Nephron progenitor cell (in vitro differentiated cells): Measurements from ENCODE around the gene OR2S2.
"Not testable (repeated sequence)": the region's sequence is repeated elsewhere in the genome, so short reads cannot be mapped to it uniquely, and the experiment has no call there.

ENCODE experiments used
- DNase-seq: peaks from one replicate; pipeline ENCODE4 v3.0.0; 2021
- H3K27ac Mint-ChIP-seq: 2 replicates; pipeline ENCODE4 v1.8.0; 2021; ENCODE audit warnings: mild to moderate bottlenecking, moderate library complexity, mixed read lengths
- H3K27me3 Mint-ChIP-seq: 2 replicates; pipeline ENCODE4 v1.8.0; 2021; ENCODE audit warnings: mild to moderate bottlenecking, low read depth, mixed read lengths; ENCODE audit not compliant: poor library complexity
- H3K36me3 Mint-ChIP-seq: 2 replicates; pipeline ENCODE4 v1.8.0; 2021; ENCODE audit warnings: low read depth, mixed read lengths
- H3K4me1 Mint-ChIP-seq: 2 replicates; pipeline ENCODE4 v1.8.0; 2021; ENCODE audit warnings: mixed read lengths
- H3K4me3 Mint-ChIP-seq: 2 replicates; pipeline ENCODE4 v1.8.0; 2021; ENCODE audit warnings: mild to moderate bottlenecking, moderate library complexity, mixed read lengths
- H3K9me3 Mint-ChIP-seq: 2 replicates; pipeline ENCODE4 v1.8.0; 2021; ENCODE audit warnings: mild to moderate bottlenecking, moderate library complexity, mixed read lengths
- TF ChIP-seq, protein P1 (sequence below): fragments of 200-600 bp; sonication (generic); IDR thresholded peaks from 2 replicates; pipeline ENCODE4 v1.5.0; 2021; ENCODE audit warnings: antibody characterized with exemption

The OR2S2 gene

DNA sequence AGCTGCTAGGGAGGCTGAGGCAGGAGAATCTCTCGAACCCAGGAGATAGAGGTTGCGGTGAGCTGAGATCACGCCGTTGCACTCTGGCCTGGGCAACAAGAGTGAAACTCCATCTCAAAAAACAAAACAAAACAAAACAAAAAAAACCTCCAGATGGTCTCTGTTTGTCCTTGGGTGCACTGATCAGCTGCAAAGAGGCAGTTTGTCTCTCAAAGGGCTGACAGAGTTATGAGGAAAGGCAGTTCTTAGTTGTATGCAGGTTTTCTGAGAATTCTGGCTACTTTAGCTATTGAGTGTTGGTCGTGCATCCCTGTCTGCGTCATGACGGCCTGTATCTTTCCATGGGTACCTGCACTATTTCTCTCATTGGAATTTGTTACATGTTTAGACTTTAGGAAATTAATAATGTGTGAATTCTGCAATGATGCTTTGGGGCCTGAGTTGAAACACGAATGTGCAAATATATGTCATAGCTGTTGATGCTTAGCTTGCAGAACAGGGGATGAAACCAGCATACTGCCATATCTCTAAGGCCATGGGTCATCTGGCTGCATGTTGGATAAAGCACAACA is 18.2 kb downstream of the OR2S2 start:
- H3K4me1 Mint-ChIP-seq, result no peaks in the 10 kb centered on the region
- no peaks in the 10 kb centered on the region for H3K36me3 Mint-ChIP-seq
- H3K4me3 Mint-ChIP-seq, result no peak overlapping the region
- H3K9me3 Mint-ChIP-seq, result peaks cover 6% of the 10 kb centered on the region
- no peak for DNase-seq
- H3K27ac Mint-ChIP-seq, result no peak overlapping the region
- TF ChIP-seq, protein P1, sequence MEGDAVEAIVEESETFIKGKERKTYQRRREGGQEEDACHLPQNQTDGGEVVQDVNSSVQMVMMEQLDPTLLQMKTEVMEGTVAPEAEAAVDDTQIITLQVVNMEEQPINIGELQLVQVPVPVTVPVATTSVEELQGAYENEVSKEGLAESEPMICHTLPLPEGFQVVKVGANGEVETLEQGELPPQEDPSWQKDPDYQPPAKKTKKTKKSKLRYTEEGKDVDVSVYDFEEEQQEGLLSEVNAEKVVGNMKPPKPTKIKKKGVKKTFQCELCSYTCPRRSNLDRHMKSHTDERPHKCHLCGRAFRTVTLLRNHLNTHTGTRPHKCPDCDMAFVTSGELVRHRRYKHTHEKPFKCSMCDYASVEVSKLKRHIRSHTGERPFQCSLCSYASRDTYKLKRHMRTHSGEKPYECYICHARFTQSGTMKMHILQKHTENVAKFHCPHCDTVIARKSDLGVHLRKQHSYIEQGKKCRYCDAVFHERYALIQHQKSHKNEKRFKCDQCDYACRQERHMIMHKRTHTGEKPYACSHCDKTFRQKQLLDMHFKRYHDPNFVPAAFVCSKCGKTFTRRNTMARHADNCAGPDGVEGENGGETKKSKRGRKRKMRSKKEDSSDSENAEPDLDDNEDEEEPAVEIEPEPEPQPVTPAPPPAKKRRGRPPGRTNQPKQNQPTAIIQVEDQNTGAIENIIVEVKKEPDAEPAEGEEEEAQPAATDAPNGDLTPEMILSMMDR, result no peak
- peaks cover 50% of the 10 kb centered on the region for H3K27me3 Mint-ChIP-seq

DNA sequence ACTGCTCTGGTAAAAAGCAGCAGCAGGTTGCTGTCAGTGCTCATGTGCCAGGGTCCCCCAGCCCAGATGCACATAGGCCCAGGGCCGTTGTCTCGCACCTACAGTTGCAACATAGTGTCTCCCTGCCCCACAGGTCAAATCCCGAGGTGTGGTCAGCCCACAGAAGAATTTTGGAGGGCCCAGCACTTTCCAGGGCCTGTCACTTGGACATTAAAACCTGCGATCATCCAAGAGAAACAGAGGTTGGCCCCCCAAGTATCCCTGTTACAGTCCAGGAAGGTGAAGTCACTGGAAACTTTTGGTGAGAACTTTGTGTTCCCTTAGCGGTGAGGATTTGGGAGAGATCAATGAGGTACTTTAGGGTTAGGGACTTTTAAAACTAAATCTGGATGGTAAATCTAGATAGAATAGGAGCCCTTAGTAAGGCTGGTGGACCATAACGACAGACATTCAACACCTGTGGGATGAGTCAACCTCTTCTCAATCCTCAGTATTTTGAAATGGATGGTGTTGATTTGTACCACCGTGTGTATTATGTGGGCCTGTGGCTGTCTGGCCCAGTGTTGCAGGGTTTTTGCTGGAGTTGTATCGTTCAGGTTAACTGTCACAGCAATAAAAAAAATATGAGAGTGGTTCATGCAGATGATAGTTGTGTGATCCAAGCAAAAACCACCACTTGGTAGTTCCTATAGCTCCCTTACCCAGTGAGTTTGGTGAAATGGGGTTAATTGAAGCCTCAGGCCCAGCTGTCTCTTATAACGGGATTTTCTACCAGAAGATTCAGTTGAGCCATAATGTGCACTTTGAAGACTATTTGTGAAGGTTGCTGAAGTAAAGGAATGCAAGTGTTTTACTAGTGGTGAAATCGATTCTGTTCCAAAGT is 19.2 kb downstream of the OR2S2 start:
- H3K36me3 Mint-ChIP-seq, result no peaks in the 10 kb centered on the region
- peak overlapping the region; percentile 24 for H3K27ac Mint-ChIP-seq
- peaks cover 43% of the 10 kb centered on the region for H3K27me3 Mint-ChIP-seq
- H3K4me3 Mint-ChIP-seq, result no peak overlapping the region
- DNase-seq, result no peak
- H3K4me1 Mint-ChIP-seq, result no peaks in the 10 kb centered on the region
- peaks cover 6% of the 10 kb centered on the region for H3K9me3 Mint-ChIP-seq
- TF ChIP-seq, protein P1, result no peak

DNA sequence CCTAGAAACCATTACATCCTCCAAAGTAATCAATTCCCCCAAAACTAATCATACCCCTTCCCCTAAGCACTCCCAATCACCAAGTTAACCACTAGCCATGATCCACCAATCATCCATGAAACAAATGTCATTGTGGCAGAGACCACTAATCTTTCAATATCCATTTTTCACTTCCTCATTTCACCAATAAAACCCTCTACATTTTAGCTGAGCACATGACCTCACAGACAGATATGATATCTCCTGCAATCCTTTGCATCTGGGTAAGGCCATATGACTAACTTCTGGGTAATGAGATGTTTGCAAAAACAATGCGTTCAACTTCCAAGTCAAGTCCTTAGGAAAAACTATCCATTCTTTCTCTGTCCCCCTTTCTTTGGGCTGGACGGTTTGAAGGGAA is 20.7 kb downstream of the OR2S2 start:
- TF ChIP-seq, protein P1, result no peak
- Mint-ChIP-seq H3K4me1 (no peaks in the 10 kb centered on the region), H3K27ac (no peak overlapping the region), H3K4me3 (no peak overlapping the region), H3K27me3 (peaks cover 28% of the 10 kb centered on the region), H3K36me3 (no peaks in the 10 kb centered on the region), H3K9me3 (peaks cover 6% of the 10 kb centered on the region)
- no peak for DNase-seq

DNA sequence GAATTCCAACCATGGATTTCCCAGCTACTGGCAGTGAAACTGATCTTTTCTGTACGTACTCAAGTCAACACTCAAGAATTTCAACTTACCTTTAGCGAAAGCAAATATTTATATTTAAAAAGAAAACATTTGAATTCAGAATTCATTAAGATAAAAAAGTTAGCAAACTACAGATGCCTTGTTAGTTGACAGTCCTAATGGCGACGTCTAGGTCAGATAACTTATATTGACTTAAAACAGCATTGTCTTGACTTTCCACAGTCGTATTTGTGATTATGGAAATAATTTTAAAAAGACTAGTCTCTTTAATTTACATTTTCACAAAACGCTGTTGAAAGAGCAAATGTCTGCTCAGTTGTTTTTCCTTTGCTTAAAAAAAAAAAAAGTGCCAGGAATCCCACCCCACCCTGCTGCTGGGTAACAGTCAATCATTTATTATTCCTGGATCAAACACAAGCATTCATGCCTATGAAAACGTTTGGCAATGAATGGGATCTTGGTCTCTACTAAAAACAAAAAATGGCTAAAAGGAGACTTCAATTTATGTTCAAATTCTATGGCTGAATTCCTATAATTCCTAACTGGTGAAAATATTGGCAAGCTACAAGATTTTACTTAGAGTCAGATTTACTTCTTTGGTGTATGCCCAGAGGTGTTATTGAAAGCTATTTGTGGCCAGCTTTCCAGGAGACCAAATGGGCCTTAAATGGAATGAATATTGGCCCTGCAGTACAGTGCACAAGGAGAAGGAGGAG is 22.0 kb downstream of the OR2S2 start:
- Mint-ChIP-seq H3K36me3 (no peaks in the 10 kb centered on the region), H3K4me3 (no peak overlapping the region), H3K4me1 (no peaks in the 10 kb centered on the region), H3K27ac (no peak overlapping the region), H3K9me3 (peaks cover 6% of the 10 kb centered on the region), H3K27me3 (peaks cover 16% of the 10 kb centered on the region)
- TF ChIP-seq, protein P1, result no peak
- DNase-seq, result no peak

DNA sequence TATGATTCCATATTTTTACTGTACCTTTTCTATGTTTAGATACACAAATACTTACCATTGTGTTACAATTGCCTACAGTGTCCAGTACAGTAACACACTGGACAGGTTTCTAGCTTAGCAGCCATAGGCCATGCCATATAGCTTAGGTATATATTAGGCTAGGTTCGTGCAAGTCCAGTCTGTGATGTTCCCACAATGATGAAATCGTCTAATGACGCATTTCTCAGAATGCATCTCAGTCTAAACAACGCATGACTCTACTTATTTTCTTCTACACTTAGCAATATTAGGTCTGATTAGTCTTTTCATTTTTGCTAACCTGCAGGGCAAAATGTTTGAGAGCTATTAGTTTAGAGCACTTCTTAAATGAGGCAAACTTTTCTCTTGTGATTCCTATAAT is 22.7 kb downstream of the OR2S2 start:
- peaks cover 9% of the 10 kb centered on the region for H3K27me3 Mint-ChIP-seq
- TF ChIP-seq, protein P1, result no peak
- no peaks in the 10 kb centered on the region for H3K36me3 Mint-ChIP-seq
- DNase-seq, result no peak
- H3K4me1 Mint-ChIP-seq, result no peaks in the 10 kb centered on the region
- H3K9me3 Mint-ChIP-seq, result peaks cover 6% of the 10 kb centered on the region
- no peak overlapping the region for H3K4me3 Mint-ChIP-seq
- H3K27ac Mint-ChIP-seq, result no peak overlapping the region

DNA sequence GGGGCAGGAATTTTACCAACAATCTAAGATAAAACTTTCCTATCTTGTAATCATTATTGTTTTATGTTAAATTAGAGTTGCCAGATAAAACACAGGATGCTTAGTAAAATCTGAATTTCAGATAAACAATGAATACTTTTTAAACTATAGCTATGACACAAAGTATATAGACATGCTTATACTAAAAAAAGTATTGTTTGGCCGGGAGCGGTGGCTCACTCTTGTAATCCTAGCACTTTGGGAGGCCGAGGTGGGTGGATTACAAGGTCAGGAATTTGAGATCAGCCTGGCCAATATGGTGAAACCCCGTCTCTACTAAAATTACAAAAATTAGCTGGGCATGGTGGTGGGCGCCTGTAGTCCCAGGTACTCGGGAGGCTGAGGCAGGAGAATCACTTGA is 23.9 kb downstream of the OR2S2 start:
- H3K9me3 Mint-ChIP-seq, H3K27ac Mint-ChIP-seq, H3K4me1 Mint-ChIP-seq, H3K27me3 Mint-ChIP-seq, H3K36me3 Mint-ChIP-seq, H3K4me3 Mint-ChIP-seq, DNase-seq: not testable (repeated sequence)
